Stimulated activated effector memory CD8-positive, alpha-beta T cell treated with anti-CD3 and anti-CD28 coated beads, Interleukin-12 subunit alpha, Interleukin-12 subunit beta, amount 100 ng/mL, for 72 hours (primary cell): ENCODE measurements around the gene MSI2.

Experiments used
- ATAC-seq: fragments of 150-1000 bp; cut with Tn5 transposase; 2 replicates; pipeline ENCODE4 v1.10.0; 2021
- DNase-seq, 2 donors: peaks; one replicate each; pipeline ENCODE4 v3.0.0; 2021 to 2022; ENCODE audit warnings: low spot score in 2 of 2
- H3K27ac Mint-ChIP-seq: one replicate; pipeline ENCODE4 v1.8.0; 2022; ENCODE audit warnings: mild to moderate bottlenecking, mixed read lengths
- H3K36me3 Mint-ChIP-seq: one replicate; pipeline ENCODE4 v1.8.0; 2022; ENCODE audit warnings: mild to moderate bottlenecking, mixed read lengths
- H3K4me1 Mint-ChIP-seq: one replicate; pipeline ENCODE4 v1.8.0; 2022; ENCODE audit warnings: mixed read lengths
- H3K4me3 Mint-ChIP-seq: one replicate; pipeline ENCODE4 v1.8.0; 2022; ENCODE audit warnings: mild to moderate bottlenecking, mixed read lengths
- H3K9me3 Mint-ChIP-seq: one replicate; pipeline ENCODE4 v1.8.0; 2022; ENCODE audit warnings: mixed read lengths

MSI2 gene

GRCh38 chr17:57459286-57459915 is 203.1 kb downstream of the MSI2 start:
- peak in 1 of 2 donors; percentile 72 for DNase-seq
- peak; percentile 70 for ATAC-seq
- Mint-ChIP-seq H3K4me3 (peak overlapping the region; percentile 73), H3K9me3 (peaks cover 3% of the 10 kb centered on the region), H3K36me3 (peaks cover 33% of the 10 kb centered on the region), H3K4me1 (peaks cover 86% of the 10 kb centered on the region), H3K27ac (peak overlapping the region; percentile 98)

- H3K36me3 Mint-ChIP-seq = peaks cover 25% of the 10 kb centered on the region
- peaks cover 73% of the 10 kb centered on the region for H3K4me1 Mint-ChIP-seq
- DNase-seq (peak; percentile 42 to 77), ATAC-seq (peak; percentile 68)
- H3K27ac Mint-ChIP-seq = peak overlapping the region; percentile 98
- H3K9me3 Mint-ChIP-seq = peaks cover 3% of the 10 kb centered on the region
- peak overlapping the region; percentile 73 for H3K4me3 Mint-ChIP-seq
These were observed 204.8 kb downstream of the MSI2 start for GRCh38 chr17:57461082-57461481.

GRCh38 chr17:57462007-57462579 is 205.8 kb downstream of the MSI2 start:
- Mint-ChIP-seq H3K4me3 (peak overlapping the region; percentile 73), H3K4me1 (peaks cover 68% of the 10 kb centered on the region), H3K27ac (peak overlapping the region; percentile 98), H3K36me3 (peaks cover 25% of the 10 kb centered on the region), H3K9me3 (peaks cover 4% of the 10 kb centered on the region)
- peak in 1 of 2 donors; percentile 62 for DNase-seq
- ATAC-seq = no peak

GRCh38 chr17:57463103-57463885 is 207.0 kb downstream of the MSI2 start:
- Mint-ChIP-seq H3K4me1 (peaks cover 71% of the 10 kb centered on the region), H3K4me3 (peak overlapping the region; percentile 73), H3K9me3 (peaks cover 5% of the 10 kb centered on the region), H3K27ac (peak overlapping the region; percentile 98), H3K36me3 (peaks cover 25% of the 10 kb centered on the region)
- ATAC-seq (peak; percentile 93), DNase-seq (peak; percentile 65 to 92)

GRCh38 chr17:57464191-57464864 is 208.0 kb downstream of the MSI2 start:
- peaks cover 71% of the 10 kb centered on the region for H3K4me1 Mint-ChIP-seq
- peak overlapping the region; percentile 98 for H3K27ac Mint-ChIP-seq
- peaks cover 5% of the 10 kb centered on the region for H3K9me3 Mint-ChIP-seq
- peaks cover 25% of the 10 kb centered on the region for H3K36me3 Mint-ChIP-seq
- no peak for ATAC-seq
- no peak for DNase-seq
- H3K4me3 Mint-ChIP-seq = no peak overlapping the region

- Mint-ChIP-seq H3K4me3 (no peak overlapping the region), H3K9me3 (peaks cover 5% of the 10 kb centered on the region), H3K4me1 (peaks cover 72% of the 10 kb centered on the region), H3K27ac (peak overlapping the region; percentile 98), H3K36me3 (peaks cover 17% of the 10 kb centered on the region)
- no peak for ATAC-seq
- no peak for DNase-seq
These were observed 209.3 kb downstream of the MSI2 start for GRCh38 chr17:57465610-57466009.

- DNase-seq (no peak), ATAC-seq (no peak)
- Mint-ChIP-seq H3K9me3 (peaks cover 5% of the 10 kb centered on the region), H3K4me3 (no peak overlapping the region), H3K4me1 (peaks cover 68% of the 10 kb centered on the region), H3K27ac (peak overlapping the region; percentile 1), H3K36me3 (peaks cover 13% of the 10 kb centered on the region)
These were observed 209.7 kb downstream of the MSI2 start for GRCh38 chr17:57466017-57466471.

GRCh38 chr17:57466521-57466920 is 210.2 kb downstream of the MSI2 start:
- Mint-ChIP-seq H3K4me1 (peaks cover 63% of the 10 kb centered on the region), H3K27ac (peak overlapping the region; percentile 1)

GRCh38 chr17:57467226-57467625 is 210.9 kb downstream of the MSI2 start:
- Mint-ChIP-seq H3K4me1 (peaks cover 56% of the 10 kb centered on the region), H3K9me3 (peaks cover 3% of the 10 kb centered on the region), H3K36me3 (peaks cover 7% of the 10 kb centered on the region), H3K27ac (peak overlapping the region; percentile 1), H3K4me3 (no peak overlapping the region)
- ATAC-seq (no peak), DNase-seq (no peak)

More at GRCh38 chr17:57466521-57466920, 210.2 kb downstream of the MSI2 start:
- no peak overlapping the region for H3K4me3 Mint-ChIP-seq
- ATAC-seq = no peak
- no peak for DNase-seq
- peaks cover 13% of the 10 kb centered on the region for H3K36me3 Mint-ChIP-seq
- peaks cover 5% of the 10 kb centered on the region for H3K9me3 Mint-ChIP-seq

- peaks cover 50% of the 10 kb centered on the region for H3K4me1 Mint-ChIP-seq
- no peak for ATAC-seq
These were observed 211.5 kb downstream of the MSI2 start for GRCh38 chr17:57467801-57468200.

GRCh38 chr17:57468932-57469775 is 212.8 kb downstream of the MSI2 start:
- DNase-seq (no peak), ATAC-seq (peak; percentile 65)
- H3K27ac Mint-ChIP-seq = peak overlapping the region; percentile 75
- no peaks in the 10 kb centered on the region for H3K36me3 Mint-ChIP-seq
- H3K9me3 Mint-ChIP-seq = peaks cover 2% of the 10 kb centered on the region
- H3K4me3 Mint-ChIP-seq = no peak overlapping the region
- H3K4me1 Mint-ChIP-seq = peaks cover 44% of the 10 kb centered on the region

More at GRCh38 chr17:57467801-57468200, 211.5 kb downstream of the MSI2 start:
- H3K36me3 Mint-ChIP-seq = peaks cover 4% of the 10 kb centered on the region
- peak overlapping the region; percentile 75 for H3K27ac Mint-ChIP-seq
- peaks cover 2% of the 10 kb centered on the region for H3K9me3 Mint-ChIP-seq
- H3K4me3 Mint-ChIP-seq = no peak overlapping the region
- no peak for DNase-seq

- no peak overlapping the region for H3K4me3 Mint-ChIP-seq
- H3K27ac Mint-ChIP-seq = peak overlapping the region; percentile 8
- no peak for ATAC-seq
- no peak for DNase-seq
- H3K4me1 Mint-ChIP-seq = peaks cover 48% of the 10 kb centered on the region
- H3K36me3 Mint-ChIP-seq = no peaks in the 10 kb centered on the region
- H3K9me3 Mint-ChIP-seq = peaks cover 2% of the 10 kb centered on the region
These were observed 214.6 kb downstream of the MSI2 start for GRCh38 chr17:57470906-57471305.

- no peak for DNase-seq
- peaks cover 47% of the 10 kb centered on the region for H3K4me1 Mint-ChIP-seq
- peak overlapping the region; percentile 8 for H3K27ac Mint-ChIP-seq
- ATAC-seq = no peak
- no peak overlapping the region for H3K4me3 Mint-ChIP-seq
- H3K9me3 Mint-ChIP-seq = peaks cover 2% of the 10 kb centered on the region
- no peaks in the 10 kb centered on the region for H3K36me3 Mint-ChIP-seq
These were observed 215.6 kb downstream of the MSI2 start for GRCh38 chr17:57471868-57472368.

GRCh38 chr17:57475796-57476195 is 219.5 kb downstream of the MSI2 start:
- DNase-seq = no peak
- ATAC-seq = no peak
- Mint-ChIP-seq H3K4me3 (no peak overlapping the region), H3K27ac (no peak overlapping the region), H3K36me3 (no peaks in the 10 kb centered on the region), H3K9me3 (no peaks in the 10 kb centered on the region), H3K4me1 (peaks cover 39% of the 10 kb centered on the region)
